Tibial artery (tissue), 4 donors: Measurements from ENCODE around the gene CD164L2.

Experiments
- DNase-seq, 2 donors: peaks; one replicate each; pipeline ENCODE4 v3.0.0-alpha.2; 2019
- H3K27ac ChIP-seq, 2 donors: fragments of 200-600 bp; sonication (generic) in 1 of 2; 1 replicate in 1 of 2; 2 replicates in 1 of 2; pipeline ENCODE4 v1.5.1; 2018 to 2019; ENCODE audit warnings: mild to moderate bottlenecking in 1 of 2
- H3K27me3 ChIP-seq, 2 donors: fragments of 200-600 bp; sonication (generic) in 1 of 2; one replicate each; pipeline versions ENCODE4 v1.5.1 to v1.6.0; 2016 to 2019
- H3K36me3 ChIP-seq, 3 donors: fragments of 200-600 bp; sonication (generic) in 2 of 3; one replicate each; pipeline ENCODE4 v1.5.1; 2016 to 2019; ENCODE audit warnings: mild to moderate bottlenecking in 2 of 3
- H3K4me1 ChIP-seq, 4 donors: fragments of 200-600 bp; sonication (generic) in 2 of 4; 1 replicate in 3 of 4; 2 replicates in 1 of 4; pipeline ENCODE4 v1.5.1; 2016 to 2019
- H3K4me3 ChIP-seq, 2 donors: fragments of 200-600 bp; sonication (generic) in 1 of 2; 1 replicate in 1 of 2; 2 replicates in 1 of 2; pipeline ENCODE4 v1.5.1; 2018 to 2019; ENCODE audit warnings: mild to moderate bottlenecking in 2 of 2
- H3K9me3 ChIP-seq, 3 donors: fragments of 200-600 bp; sonication (generic) in 1 of 3; one replicate each; pipeline ENCODE4 v1.5.1; 2016 to 2019
- CTCF ChIP-seq, 2 experiments: fragments of 200-600 bp in 1 of 2; fragments of 450-650 bp in 1 of 2; IDR thresholded peaks; one replicate each; pipeline ENCODE4 v1.5.1; 2017 to 2019; ENCODE audit warnings: antibody characterized with exemption in 2 of 2, mild to moderate bottlenecking in 1 of 2, moderate library complexity in 1 of 2
- intact Hi-C: fragments of 100-400 bp; cut with DNase I; formaldehyde crosslinking; loops from one replicate; pipeline ENCODE4 v1.15.0; 2023; ENCODE audit warnings: low total_unique reads

The CD164L2 gene

GRCh38 chr1:27377760-27378495, 5.2 kb downstream of the CD164L2 start:
- Histone ChIP-seq H3K4me3 (no peak overlapping the region), H3K9me3 (no peaks in the 10 kb centered on the region), H3K36me3 (no peaks in the 10 kb centered on the region), H3K27me3 (peaks cover 0 to 7% of the 10 kb centered on the region in 2 donors), H3K4me1 (peaks cover 0 to 36% (median under 1%) of the 10 kb centered on the region in 4 donors), H3K27ac (peak overlapping the region in 1 of 2 donors; percentile 27)
- no peak for DNase-seq
- intact Hi-C loops = no loop called here
- no peak for TF ChIP-seq CTCF (IDR thresholded peaks at IDR 0.05)

- H3K9me3 ChIP-seq = no peaks in the 10 kb centered on the region
- peaks cover 0 to 21% (median 0%) of the 10 kb centered on the region in 4 donors for H3K4me1 ChIP-seq
- intact Hi-C loops = no loop called here
- DNase-seq = no peak
- TF ChIP-seq CTCF (IDR thresholded peaks at IDR 0.05) = no peak
- no peak within 1 kb of the TSS for H3K27ac ChIP-seq
- H3K27me3 ChIP-seq = no peaks in the 10 kb centered on the region
- no peaks in the 10 kb centered on the region for H3K36me3 ChIP-seq
- H3K4me3 ChIP-seq = no peak within 1 kb of the TSS
Measured at GRCh38 chr1:27374362-27375086, 8.6 kb downstream of the CD164L2 start, which contains the start of gene FCN3. TSS of gene FCN3 (minus strand) at chr1:27374824. CDS start at chr1:27374818, 6 bp downstream.

- Histone ChIP-seq H3K4me1 (peaks cover 0 to 24% (median 1%) of the 10 kb centered on the region in 4 donors), H3K27me3 (no peaks in the 10 kb centered on the region), H3K27ac (no peak overlapping the region), H3K9me3 (no peaks in the 10 kb centered on the region), H3K4me3 (no peak overlapping the region), H3K36me3 (no peaks in the 10 kb centered on the region)
- TF ChIP-seq CTCF (IDR thresholded peaks at IDR 0.05) = no peak
- no peak for DNase-seq
- intact Hi-C loops = no loop called here
Measured at GRCh38 chr1:27372808-27373690, 10.1 kb downstream of the CD164L2 start.

GRCh38 chr1:27372022-27372807, 10.9 kb downstream of the CD164L2 start:
- Histone ChIP-seq H3K27me3 (no peaks in the 10 kb centered on the region), H3K27ac (no peak overlapping the region), H3K36me3 (no peaks in the 10 kb centered on the region), H3K4me3 (no peak overlapping the region), H3K9me3 (no peaks in the 10 kb centered on the region), H3K4me1 (peaks cover 0 to 26% (median 10%) of the 10 kb centered on the region in 4 donors)
- no peak for TF ChIP-seq CTCF (IDR thresholded peaks at IDR 0.05)
- intact Hi-C loops = no loop called here
- DNase-seq = no peak
